CD14-positive monocyte (primary cell): ENCODE results near the gene AFAP1L1. TPM values are rescaled to one million over a fixed set of nuclear protein-coding genes. Genes with fewer than 3 reads are reported as not detected.

Experiments used
- DNase-seq, 3 donors: peaks; one replicate each; pipeline ENCODE4 v3.0.0-alpha.2; 2011 to 2022
- H2AFZ ChIP-seq: 2 replicates; pipeline ENCODE4 v1.6.0; 2012; ENCODE audit warnings: mild to moderate bottlenecking, low read depth, low read length, inconsistent platforms; ENCODE audit not compliant: insufficient read depth, poor library complexity, severe bottlenecking
- H3K27ac ChIP-seq, 2 donors: 1 replicate in 1 of 2; 2 replicates in 1 of 2; pipeline ENCODE4 v1.5.1; 2012 to 2013; ENCODE audit warnings: low read length in 2 of 2, control low read depth in 1 of 2, inconsistent platforms in 1 of 2, low read depth in 1 of 2, mild to moderate bottlenecking in 1 of 2
- H3K27me3 ChIP-seq, 2 donors: one replicate each; pipeline versions ENCODE4 v1.6.0 to v1.6.1; 2011 to 2013; ENCODE audit warnings: low read length in 2 of 2; ENCODE audit not compliant: control insufficient read depth in 2 of 2, insufficient read depth in 2 of 2
- H3K36me3 ChIP-seq, 2 donors: replicated peaks in 1 of 2; 1 replicate in 1 of 2; 2 replicates in 1 of 2; pipeline versions ENCODE4 v1.5.1 to v1.6.1; 2012 to 2013; ENCODE audit warnings: low read length in 2 of 2, control low read depth in 1 of 2, inconsistent platforms in 1 of 2, mild to moderate bottlenecking in 1 of 2; ENCODE audit not compliant: insufficient read depth in 2 of 2, control insufficient read depth in 1 of 2
- H3K4me1 ChIP-seq, 2 donors: 1 replicate in 1 of 2; 2 replicates in 1 of 2; pipeline versions ENCODE4 v1.5.1 to v1.6.1; 2012 to 2013; ENCODE audit warnings: low read length in 2 of 2, control low read depth in 1 of 2, inconsistent platforms in 1 of 2, mild to moderate bottlenecking in 1 of 2, moderate library complexity in 1 of 2; ENCODE audit not compliant: insufficient read depth in 2 of 2, control insufficient read depth in 1 of 2
- H3K4me2 ChIP-seq: replicated peaks from 2 replicates; pipeline ENCODE3; 2012; ENCODE audit warnings: low read length, moderate library complexity, mild to moderate bottlenecking; ENCODE audit not compliant: poor library complexity, severe bottlenecking; ENCODE audit errors: extremely low read depth
- H3K4me3 ChIP-seq, 3 experiments: fragments of 200-600 bp in 1 of 3; sonication (generic) in 1 of 3; replicated peaks in 1 of 3; 1 replicate in 2 of 3; 2 replicates in 1 of 3; pipeline ENCODE4 v1.5.1; 2011 to 2013; ENCODE audit warnings: low read length in 3 of 3, mild to moderate bottlenecking in 3 of 3, control low read depth in 2 of 3, low read depth in 2 of 3, inconsistent platforms in 1 of 3, moderate library complexity in 1 of 3
- H3K79me2 ChIP-seq: 2 replicates; pipeline ENCODE4 v1.6.0; 2012; ENCODE audit warnings: mild to moderate bottlenecking, control low read depth, inconsistent platforms, low read length, moderate library complexity; ENCODE audit not compliant: insufficient read depth
- H3K9ac ChIP-seq: 2 replicates; pipeline ENCODE4 v1.6.0; 2017; ENCODE audit warnings: low read length, mild to moderate bottlenecking; ENCODE audit not compliant: insufficient read depth, poor library complexity, severe bottlenecking
- H3K9me3 ChIP-seq, 2 donors: replicated peaks in 1 of 2; 1 replicate in 1 of 2; 2 replicates in 1 of 2; pipeline versions ENCODE4 v1.5.1 to v1.6.1; 2012 to 2013; ENCODE audit warnings: low read length in 2 of 2, control low read depth in 1 of 2; ENCODE audit not compliant: control insufficient read depth in 1 of 2, insufficient read depth in 1 of 2
- H4K20me1 ChIP-seq: 2 replicates; pipeline ENCODE4 v1.6.0; 2012; ENCODE audit warnings: mild to moderate bottlenecking, low read length, control low read depth, moderate library complexity; ENCODE audit not compliant: insufficient read depth
- H3K27ac Mint-ChIP-seq, 7 donors: one replicate each; pipeline ENCODE4 v1.8.0; 2020; ENCODE audit warnings: mild to moderate bottlenecking in 7 of 7, mixed read lengths in 7 of 7, moderate library complexity in 6 of 7, inconsistent platforms in 2 of 7
- H3K27me3 Mint-ChIP-seq, 3 donors: one replicate each; pipeline ENCODE4 v1.8.0; 2021 to 2022; ENCODE audit warnings: low read depth in 3 of 3, mild to moderate bottlenecking in 3 of 3, mixed read lengths in 3 of 3, moderate library complexity in 3 of 3, inconsistent platforms in 1 of 3
- H3K36me3 Mint-ChIP-seq, 2 donors: one replicate each; pipeline ENCODE4 v1.8.0; 2020; ENCODE audit warnings: mixed read lengths in 2 of 2, inconsistent platforms in 1 of 2, mild to moderate bottlenecking in 1 of 2
- H3K4me1 Mint-ChIP-seq: one replicate; pipeline ENCODE4 v1.8.0; 2020; ENCODE audit warnings: mild to moderate bottlenecking, mixed read lengths
- H3K4me3 Mint-ChIP-seq, 2 donors: one replicate each; pipeline ENCODE4 v1.8.0; 2020; ENCODE audit warnings: mild to moderate bottlenecking in 2 of 2, mixed read lengths in 2 of 2, moderate library complexity in 1 of 2
- H3K9me3 Mint-ChIP-seq, 7 donors: one replicate each; pipeline ENCODE4 v1.8.0; 2020 to 2022; ENCODE audit warnings: mixed read lengths in 7 of 7, mild to moderate bottlenecking in 6 of 7, moderate library complexity in 6 of 7, inconsistent platforms in 2 of 7
- WGBS: methylation state at CpG from one replicate; pipeline ENCODE4 v1.1.5; 2013; ENCODE audit warnings: missing lambda C conversion rate; ENCODE audit not compliant: insufficient coverage; 5-methylcytosine and 5-hydroxymethylcytosine counted together
- intact Hi-C, 2 donors: fragments of 100-400 bp; cut with micrococcal nuclease; formaldehyde crosslinking; loops; one replicate each; pipeline versions ENCODE4 v1.15.0 to v1.15.1; 2023
- polyA plus RNA-seq, 3 donors: library from polyadenylated mRNA; depleted of rRNA in 1 of 3; unstranded in 2 of 3; stranded (reverse) in 1 of 3; fragments of 300-500 nt in 2 of 3; fragments of >200 nt in 1 of 3; fragmentation: Illumina TruSeq in 2 of 3; gene quantifications; 1 replicate in 2 of 3; 2 replicates in 1 of 3; pipeline ENCODE4 v1.2.3, GENCODE V29; 2012 to 2021
- TF ChIP-seq, protein P1 (sequence below): fragments of 200-600 bp; IDR thresholded peaks from one replicate; pipeline ENCODE4 v1.8.0; 2022; ENCODE audit warnings: antibody characterized with exemption, mild to moderate bottlenecking

AFAP1L1 gene
- polyA plus RNA-seq, 3 donors = not detected

DNA sequence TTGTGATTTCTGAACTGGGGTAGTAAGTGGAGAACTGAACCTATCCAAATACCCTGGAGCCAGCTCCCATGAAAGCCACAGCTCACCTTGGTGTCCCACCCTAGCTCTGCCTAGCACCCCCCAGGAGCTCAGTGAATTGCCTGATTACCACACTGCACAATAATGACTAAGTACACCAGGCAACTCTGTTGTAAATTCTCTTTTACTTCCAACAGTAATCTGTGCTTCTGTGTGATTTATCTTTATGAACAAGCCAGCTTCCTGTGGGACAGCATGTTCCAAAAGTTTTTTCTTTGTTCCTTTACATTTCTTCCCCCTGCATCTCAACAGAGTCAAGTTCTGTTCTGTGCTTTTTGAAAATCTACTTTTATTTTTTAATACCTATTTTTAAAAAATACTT, 51.6 kb downstream of the AFAP1L1 start:
- peaks cover 5% of the 10 kb centered on the region for H3K4me1 Mint-ChIP-seq
- Histone ChIP-seq H3K27me3 (no peaks in the 10 kb centered on the region), H3K9ac (no peak overlapping the region), H3K36me3 (no peaks in the 10 kb centered on the region), H3K27ac (no peak overlapping the region), H3K4me1 (no peaks in the 10 kb centered on the region), H2AFZ (no peak overlapping the region), H3K9me3 (no peaks in the 10 kb centered on the region), H4K20me1 (no peaks in the 10 kb centered on the region), H3K4me2 (no peak overlapping the region), H3K79me2 (no peaks in the 10 kb centered on the region), H3K4me3 (no peak overlapping the region)
- no peak overlapping the region for H3K27ac Mint-ChIP-seq
- peaks cover 0 to 3% (median 2%) of the 10 kb centered on the region in 7 donors for H3K9me3 Mint-ChIP-seq
- peaks cover 0 to 2% (median 0%) of the 10 kb centered on the region in 3 donors for H3K27me3 Mint-ChIP-seq
- H3K4me3 Mint-ChIP-seq = no peak overlapping the region
- no peak for DNase-seq
- intact Hi-C loops = no loop called here
- no peaks in the 10 kb centered on the region for H3K36me3 Mint-ChIP-seq
- TF ChIP-seq, protein P1, sequence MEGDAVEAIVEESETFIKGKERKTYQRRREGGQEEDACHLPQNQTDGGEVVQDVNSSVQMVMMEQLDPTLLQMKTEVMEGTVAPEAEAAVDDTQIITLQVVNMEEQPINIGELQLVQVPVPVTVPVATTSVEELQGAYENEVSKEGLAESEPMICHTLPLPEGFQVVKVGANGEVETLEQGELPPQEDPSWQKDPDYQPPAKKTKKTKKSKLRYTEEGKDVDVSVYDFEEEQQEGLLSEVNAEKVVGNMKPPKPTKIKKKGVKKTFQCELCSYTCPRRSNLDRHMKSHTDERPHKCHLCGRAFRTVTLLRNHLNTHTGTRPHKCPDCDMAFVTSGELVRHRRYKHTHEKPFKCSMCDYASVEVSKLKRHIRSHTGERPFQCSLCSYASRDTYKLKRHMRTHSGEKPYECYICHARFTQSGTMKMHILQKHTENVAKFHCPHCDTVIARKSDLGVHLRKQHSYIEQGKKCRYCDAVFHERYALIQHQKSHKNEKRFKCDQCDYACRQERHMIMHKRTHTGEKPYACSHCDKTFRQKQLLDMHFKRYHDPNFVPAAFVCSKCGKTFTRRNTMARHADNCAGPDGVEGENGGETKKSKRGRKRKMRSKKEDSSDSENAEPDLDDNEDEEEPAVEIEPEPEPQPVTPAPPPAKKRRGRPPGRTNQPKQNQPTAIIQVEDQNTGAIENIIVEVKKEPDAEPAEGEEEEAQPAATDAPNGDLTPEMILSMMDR = no peak

DNA sequence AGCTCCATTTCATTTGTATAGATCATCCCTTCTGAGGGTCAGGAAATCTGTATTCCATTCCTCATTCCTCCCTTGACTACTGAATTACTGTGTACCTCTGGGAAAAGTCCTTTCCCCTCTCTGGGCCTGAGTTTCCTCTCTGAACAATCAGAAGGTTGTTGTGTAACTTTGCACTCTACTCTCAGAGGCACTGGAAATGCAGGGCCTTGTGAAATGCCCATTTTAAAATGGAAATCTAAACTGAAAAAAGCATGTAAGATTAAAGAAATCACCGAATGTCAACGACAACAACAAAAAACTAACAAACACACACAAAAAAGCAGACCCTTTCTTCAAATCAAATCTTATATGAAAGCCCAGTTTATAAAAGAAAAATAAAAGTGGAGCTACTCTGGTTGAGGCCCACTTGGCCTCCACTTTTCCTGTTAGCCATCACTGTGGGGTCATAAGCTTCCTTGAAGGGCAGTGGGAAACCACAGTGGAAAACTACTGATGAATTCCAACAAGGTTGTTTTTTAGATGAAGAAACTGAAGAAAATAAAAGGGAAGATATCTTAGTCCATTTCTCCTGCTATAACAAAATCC, 52.1 kb downstream of the AFAP1L1 start:
- Histone ChIP-seq H3K4me3 (no peak overlapping the region), H3K27ac (no peak overlapping the region), H3K4me1 (no peaks in the 10 kb centered on the region), H3K9me3 (no peaks in the 10 kb centered on the region), H4K20me1 (no peaks in the 10 kb centered on the region), H3K4me2 (no peak overlapping the region), H3K9ac (no peak overlapping the region), H2AFZ (no peak overlapping the region), H3K79me2 (no peaks in the 10 kb centered on the region), H3K27me3 (no peaks in the 10 kb centered on the region), H3K36me3 (no peaks in the 10 kb centered on the region)
- WGBS = no CpG with 5 or more reads among the region's 2 CpGs
- Mint-ChIP-seq H3K4me3 (no peak overlapping the region), H3K36me3 (no peaks in the 10 kb centered on the region), H3K27ac (no peak overlapping the region), H3K27me3 (peaks cover 0 to 2% (median 0%) of the 10 kb centered on the region in 3 donors), H3K4me1 (peaks cover 5% of the 10 kb centered on the region), H3K9me3 (peaks cover 0 to 3% (median 2%) of the 10 kb centered on the region in 7 donors)
- intact Hi-C loops = no loop called here
- no peak for DNase-seq
- TF ChIP-seq, protein P1 = no peak
